Jurkat, Clone E6-1 (cell line): ENCODE results near the gene ZNF235. TPM values are rescaled to one million over a fixed set of nuclear protein-coding genes. Genes with fewer than 3 reads are reported as not detected.
"Not testable (repeated sequence)": the region's sequence is repeated elsewhere in the genome, so short reads cannot be mapped to it uniquely, and the experiment has no call there.

Experiments
- DNase-seq: peaks from one replicate; pipeline ENCODE4 v3.0.0-alpha.2; 2011; ENCODE audit warnings: low read depth, low spot score
- H3K4me3 ChIP-seq: 2 replicates; pipeline ENCODE4 v1.5.1; 2011; ENCODE audit warnings: mild to moderate bottlenecking, low read length, control low read depth, moderate library complexity
- polyA plus RNA-seq: library from polyadenylated mRNA; unstranded; fragments of >200 nt; gene quantifications from one replicate; pipeline ENCODE4 v1.2.1, GENCODE V29; 2012; ENCODE audit warnings: missing spikeins; ENCODE audit not compliant: insufficient read length, insufficient read depth

Gene ZNF235
- 1.7 TPM for polyA plus RNA-seq

GRCh38 chr19:44304659-44305193 lies at the start of gene ZNF235:
ZNF235 (minus strand) TSS chr19:44305025; CDS start chr19:44303404, 1,621 bp downstream.
- peak within 1 kb of the TSS; percentile 87 for H3K4me3 ChIP-seq
- peak; percentile 89 for DNase-seq

DNA sequence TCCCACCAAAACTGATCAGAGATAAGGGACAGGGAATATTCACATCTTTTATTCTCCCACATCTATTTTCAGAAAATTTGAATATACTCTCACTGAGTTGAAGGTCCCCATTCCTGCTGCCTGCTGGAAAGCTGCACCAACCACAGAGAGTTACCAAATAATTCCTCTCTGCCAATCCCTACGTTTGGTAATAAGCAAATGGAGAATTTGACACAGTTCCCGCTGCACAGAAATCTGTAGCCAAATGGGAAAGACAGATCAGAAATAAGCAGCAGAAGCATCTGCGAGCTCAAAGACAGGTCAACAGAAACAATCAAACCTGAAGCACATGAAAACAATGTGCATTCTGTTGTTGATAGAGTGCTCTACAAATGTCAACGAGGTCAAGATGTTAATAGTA lies 41.7 kb upstream of the ZNF235 start:
- no peak for DNase-seq
- no peak overlapping the region for H3K4me3 ChIP-seq

GRCh38 chr19:44345959-44346358 lies 41.1 kb upstream of the ZNF235 start:
- no peak for DNase-seq
- no peak overlapping the region for H3K4me3 ChIP-seq

DNA sequence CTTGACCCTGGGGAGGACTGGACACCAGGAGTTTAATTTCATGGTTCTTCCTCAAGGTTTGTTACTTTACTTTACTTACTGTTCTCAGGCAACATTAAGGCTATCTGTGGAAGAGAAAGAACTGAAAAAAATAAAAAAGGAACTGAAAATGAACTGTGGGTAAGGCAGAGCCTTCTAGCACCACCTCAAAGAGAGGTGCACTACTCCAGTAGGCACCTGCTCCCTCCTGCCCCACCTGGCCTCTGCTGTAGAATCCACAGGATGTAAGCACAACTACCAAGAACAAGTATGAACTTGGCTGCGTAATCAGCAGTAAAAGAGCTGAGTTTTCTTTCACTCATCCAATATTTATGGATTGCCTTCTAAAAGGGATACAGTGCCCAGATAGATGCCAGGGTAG lies 39.4 kb upstream of the ZNF235 start:
- no peak for DNase-seq

GRCh38 chr19:44341794-44342193 lies 37.0 kb upstream of the ZNF235 start:
- DNase-seq, result no peak
- no peak overlapping the region for H3K4me3 ChIP-seq

More for the DNA sequence above, 39.4 kb upstream of the ZNF235 start:
- H3K4me3 ChIP-seq, result no peak overlapping the region

- not testable (repeated sequence) for H3K4me3 ChIP-seq, DNase-seq
These were observed 29.8 kb upstream of the ZNF235 start for GRCh38 chr19:44334639-44335038.

- H3K4me3 ChIP-seq, result no peak overlapping the region
- DNase-seq, result no peak
These were observed 27.3 kb upstream of the ZNF235 start for GRCh38 chr19:44332145-44332544.

DNA sequence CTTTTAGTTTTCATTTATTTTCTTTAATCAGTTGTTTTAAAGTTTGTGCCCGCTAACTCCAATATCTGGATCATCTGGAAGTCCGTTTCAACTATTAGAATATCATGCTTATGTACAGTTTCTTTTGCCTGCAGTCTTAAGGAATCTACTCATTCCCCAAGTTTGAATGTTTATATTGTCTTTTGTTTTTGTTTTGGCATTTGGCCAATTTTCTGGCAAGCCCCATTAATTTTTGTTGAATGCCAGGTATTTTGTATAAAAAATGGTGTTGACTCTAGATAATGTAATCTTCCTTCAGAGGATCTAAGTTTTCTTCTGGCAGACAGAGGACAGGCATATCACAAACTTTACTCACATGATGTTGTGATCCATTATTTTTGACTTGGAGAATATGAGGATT lies 11.1 kb upstream of the ZNF235 start:
- H3K4me3 ChIP-seq, result no peak overlapping the region
- no peak for DNase-seq

GRCh38 chr19:44313231-44313630 lies 8.4 kb upstream of the ZNF235 start:
- no peak for DNase-seq
- no peak overlapping the region for H3K4me3 ChIP-seq

GRCh38 chr19:44308011-44308410 lies 3.2 kb upstream of the ZNF235 start:
- no peak for DNase-seq
- no peak overlapping the region for H3K4me3 ChIP-seq

GRCh38 chr19:44306283-44306682 lies 1.5 kb upstream of the ZNF235 start:
- H3K4me3 ChIP-seq, result no peak overlapping the region
- DNase-seq, result no peak

- no peak for DNase-seq
- H3K4me3 ChIP-seq, result peak overlapping the region; percentile 87; the same call in 1 of the 2 replicates
These were observed 632 bp upstream of the ZNF235 start for GRCh38 chr19:44305457-44305856.

GRCh38 chr19:44303976-44304568 lies 753 bp downstream of the ZNF235 start:
- DNase-seq, result peak; percentile 4

GRCh38 chr19:44303320-44303719 lies 1.5 kb downstream of the ZNF235 start:
- DNase-seq, result no peak
- H3K4me3 ChIP-seq, result no peak overlapping the region

More at GRCh38 chr19:44303976-44304568, 753 bp downstream of the ZNF235 start:
- H3K4me3 ChIP-seq, result peak overlapping the region; percentile 87

- H3K4me3 ChIP-seq, result no peak overlapping the region
- DNase-seq, result no peak
These were observed 19.9 kb downstream of the ZNF235 start for GRCh38 chr19:44284968-44285367.

GRCh38 chr19:44282846-44283245 lies 22.0 kb downstream of the ZNF235 start:
- no peak for DNase-seq
- no peak overlapping the region for H3K4me3 ChIP-seq

GRCh38 chr19:44280916-44281315 lies 23.9 kb downstream of the ZNF235 start:
- H3K4me3 ChIP-seq, result no peak overlapping the region
- no peak for DNase-seq

- H3K4me3 ChIP-seq, result no peak overlapping the region
- no peak for DNase-seq
These were observed 26.6 kb downstream of the ZNF235 start for GRCh38 chr19:44278181-44278690.

- H3K4me3 ChIP-seq, result no peak overlapping the region
- DNase-seq, result no peak
These were observed 27.5 kb downstream of the ZNF235 start for GRCh38 chr19:44277331-44277730.

DNA sequence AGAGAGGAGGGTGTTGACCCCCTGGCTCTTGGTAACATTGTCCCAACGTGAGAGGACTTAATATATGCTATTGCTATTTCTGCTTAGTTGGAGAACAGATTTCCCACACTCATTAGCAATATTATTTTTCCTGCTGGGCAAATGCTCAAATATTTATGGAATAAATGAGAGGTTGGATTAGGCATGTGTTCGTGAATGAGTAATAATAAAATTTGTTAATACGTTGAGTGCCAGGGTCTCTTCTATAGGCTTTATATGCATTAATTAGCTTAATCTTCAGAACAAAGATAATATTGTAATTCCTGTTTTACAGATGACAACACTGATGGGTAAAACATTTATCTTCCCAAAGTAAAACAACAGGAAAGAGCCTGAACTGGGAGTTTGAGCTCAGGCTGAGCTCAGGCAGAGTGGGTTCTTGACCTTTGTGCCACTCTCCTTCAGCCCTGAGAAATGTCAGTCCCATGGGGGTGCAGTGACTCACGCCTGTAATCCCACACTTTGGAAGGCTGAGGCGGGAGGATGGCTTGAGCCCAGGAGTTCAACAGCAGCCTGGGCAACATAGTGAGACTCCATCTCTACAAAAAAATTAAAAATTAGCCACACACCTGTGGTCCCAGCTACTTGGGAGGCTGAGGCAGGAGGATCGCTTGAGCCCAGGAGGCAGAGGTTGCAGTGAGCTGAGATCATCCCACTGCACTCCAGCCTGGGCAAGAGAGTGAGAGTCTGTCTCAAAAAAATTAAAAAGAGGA lies 44.0 kb downstream of the ZNF235 start:
- DNase-seq, result no peak
- no peak overlapping the region for H3K4me3 ChIP-seq
